ENCODE data around the gene NUDC. TPM values are rescaled to one million over a fixed set of nuclear protein-coding genes. Genes with fewer than 3 reads are reported as not detected.

The NUDC gene
- total RNA-seq, 1 donor from 2014 or later: 45.9 TPM

DNA sequence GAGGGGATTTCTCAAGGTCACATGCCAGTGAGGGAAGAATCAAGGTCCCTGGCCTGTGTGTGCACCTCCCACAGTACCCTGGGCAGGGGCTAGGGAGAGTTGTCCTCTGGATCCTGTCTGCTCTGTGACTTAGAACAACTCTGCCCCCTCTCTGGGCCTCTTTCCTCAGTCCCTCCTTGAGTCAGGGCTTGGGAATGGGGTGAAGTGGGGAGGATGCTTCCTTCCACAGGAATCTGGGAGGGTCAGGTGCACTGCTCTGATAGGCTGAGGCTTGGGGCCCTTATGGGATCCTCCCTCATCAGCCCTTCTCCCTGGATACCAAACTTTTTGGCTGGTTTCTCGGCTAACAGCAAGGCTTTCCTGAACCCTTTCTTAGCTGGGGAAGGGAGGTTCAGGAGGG, 74.5 kb downstream of the NUDC start:
- no peak for DNase-seq (ENCODE audit: extremely low spot score in 2 of 2)
- Histone ChIP-seq H3K9me3 (no peaks in the 10 kb centered on the region), H3K27me3 (no peaks in the 10 kb centered on the region), H3K4me1 (peaks cover 75% of the 10 kb centered on the region), H3K4me3 (peak overlapping the region in 1 of 2 donors; percentile 11), H3K36me3 (no peaks in the 10 kb centered on the region), H3K27ac (peak overlapping the region; percentile 91)
- TF ChIP-seq POLR2A (IDR thresholded peaks at IDR 0.05) (no peak), POLR2AphosphoS5 (IDR thresholded peaks at IDR 0.05; ENCODE audit: insufficient read depth in 1 of 2, low read depth in 1 of 2) (no peak)
- intact Hi-C loops (cut with DNase I): loop anchor here (5.0 kb wide), 1 partner anchor 101 kb away; no protein-coding TSS in a partner anchor

Other genes starting within 250 kb of the NUDC start
- gene ARID1A, start 225.7 kb upstream of the NUDC start, total RNA-seq: 91.6 TPM
- gene PIGV, start 133.8 kb upstream of the NUDC start, total RNA-seq: 8.1 TPM
- 31.4 TPM for gene ZDHHC18, start 95.1 kb upstream of the NUDC start, total RNA-seq
- 406 TPM for gene SFN, start 58.6 kb upstream of the NUDC start, total RNA-seq
- gene GPN2, start 31.5 kb upstream of the NUDC start, total RNA-seq: 11.5 TPM
- 5.2 TPM for gene GPATCH3, start 21.3 kb upstream of the NUDC start, total RNA-seq
- not detected for gene NR0B2, start 7.8 kb upstream of the NUDC start, total RNA-seq
- 7.4 TPM for gene KDF1, start 38.7 kb downstream of the NUDC start, total RNA-seq
- gene TRNP1, start 71.9 kb downstream of the NUDC start, total RNA-seq: 13.0 TPM
- 64.3 TPM for gene TENT5B, start 91.1 kb downstream of the NUDC start, total RNA-seq
- 10.6 TPM for gene SLC9A1, start 233.4 kb downstream of the NUDC start, total RNA-seq

Data from vagina (tissue), 2 donors.